Parathyroid adenoma (tissue), 2 donors: Measurements from ENCODE around the gene MTFMT.

ENCODE experiments used
- H2AFZ ChIP-seq: fragments of 300-600 bp; sonication (generic); one replicate; pipeline ENCODE4 v1.7.0; 2017; ENCODE audit warnings: antibody characterized with exemption, mild to moderate bottlenecking
- H3K27ac ChIP-seq: fragments of 300-600 bp; sonication (generic); one replicate; pipeline ENCODE4 v1.7.0; 2017
- H3K27me3 ChIP-seq: fragments of 300-600 bp; sonication (generic); one replicate; pipeline ENCODE4 v1.7.0; 2017; ENCODE audit warnings: low read length; ENCODE audit not compliant: control insufficient read depth, insufficient read depth
- H3K36me3 ChIP-seq: fragments of 300-600 bp; sonication (generic); one replicate; pipeline ENCODE4 v1.7.0; 2017; ENCODE audit warnings: low read length; ENCODE audit not compliant: control insufficient read depth, insufficient read depth
- H3K4me1 ChIP-seq: fragments of 300-600 bp; sonication (generic); one replicate; pipeline ENCODE4 v1.7.0; 2017; ENCODE audit warnings: control low read depth
- H3K4me2 ChIP-seq: fragments of 300-600 bp; sonication (generic); one replicate; pipeline ENCODE4 v1.7.0; 2017; ENCODE audit warnings: low read length
- H3K4me3 ChIP-seq: fragments of 300-600 bp; sonication (generic); one replicate; pipeline ENCODE4 v1.7.0; 2017; ENCODE audit warnings: low read depth, low read length
- H3K79me2 ChIP-seq: fragments of 300-600 bp; sonication (generic); one replicate; pipeline ENCODE4 v1.7.0; 2017; ENCODE audit warnings: control low read depth
- H3K9ac ChIP-seq: fragments of 300-600 bp; sonication (generic); one replicate; pipeline ENCODE4 v1.7.0; 2017; ENCODE audit warnings: mild to moderate bottlenecking
- H3K9me3 ChIP-seq: fragments of 300-600 bp; sonication (generic); one replicate; pipeline ENCODE4 v1.7.0; 2017; ENCODE audit warnings: low read length; ENCODE audit not compliant: control insufficient read depth
- TF ChIP-seq, protein P1 (sequence below): fragments of 300-600 bp; sonication (generic); IDR thresholded peaks from one replicate; pipeline ENCODE4 v1.7.0; 2017; ENCODE audit warnings: antibody characterized with exemption, mild to moderate bottlenecking
- donor health status: primary hyperparathyroidism.

The MTFMT gene

DNA sequence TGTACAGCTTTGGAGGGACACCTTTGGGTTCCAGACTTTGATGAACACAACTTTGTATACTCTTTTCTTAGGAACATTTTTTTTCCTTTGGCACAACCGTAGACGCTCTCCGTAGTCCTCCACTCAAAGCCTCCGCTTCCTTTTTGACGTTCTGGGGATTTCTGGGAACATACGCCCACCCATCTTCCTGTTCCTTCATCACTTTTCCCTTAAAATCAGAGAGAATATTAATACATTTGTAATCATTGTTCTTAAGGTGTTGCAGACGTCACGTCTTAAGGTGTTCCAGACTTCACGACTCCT is 39.3 kb downstream of the MTFMT start:
- Histone ChIP-seq H3K9me3 (no peaks in the 10 kb centered on the region), H3K9ac (peak overlapping the region; percentile 35), H2AFZ (peak overlapping the region; percentile 85), H3K27ac (peak overlapping the region; percentile 81), H3K4me2 (peak overlapping the region; percentile 71), H3K4me3 (peak overlapping the region; percentile 74), H3K4me1 (no peaks in the 10 kb centered on the region), H3K36me3 (no peaks in the 10 kb centered on the region), H3K27me3 (no peaks in the 10 kb centered on the region), H3K79me2 (no peaks in the 10 kb centered on the region)
- TF ChIP-seq, protein P1, sequence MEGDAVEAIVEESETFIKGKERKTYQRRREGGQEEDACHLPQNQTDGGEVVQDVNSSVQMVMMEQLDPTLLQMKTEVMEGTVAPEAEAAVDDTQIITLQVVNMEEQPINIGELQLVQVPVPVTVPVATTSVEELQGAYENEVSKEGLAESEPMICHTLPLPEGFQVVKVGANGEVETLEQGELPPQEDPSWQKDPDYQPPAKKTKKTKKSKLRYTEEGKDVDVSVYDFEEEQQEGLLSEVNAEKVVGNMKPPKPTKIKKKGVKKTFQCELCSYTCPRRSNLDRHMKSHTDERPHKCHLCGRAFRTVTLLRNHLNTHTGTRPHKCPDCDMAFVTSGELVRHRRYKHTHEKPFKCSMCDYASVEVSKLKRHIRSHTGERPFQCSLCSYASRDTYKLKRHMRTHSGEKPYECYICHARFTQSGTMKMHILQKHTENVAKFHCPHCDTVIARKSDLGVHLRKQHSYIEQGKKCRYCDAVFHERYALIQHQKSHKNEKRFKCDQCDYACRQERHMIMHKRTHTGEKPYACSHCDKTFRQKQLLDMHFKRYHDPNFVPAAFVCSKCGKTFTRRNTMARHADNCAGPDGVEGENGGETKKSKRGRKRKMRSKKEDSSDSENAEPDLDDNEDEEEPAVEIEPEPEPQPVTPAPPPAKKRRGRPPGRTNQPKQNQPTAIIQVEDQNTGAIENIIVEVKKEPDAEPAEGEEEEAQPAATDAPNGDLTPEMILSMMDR: no peak

DNA sequence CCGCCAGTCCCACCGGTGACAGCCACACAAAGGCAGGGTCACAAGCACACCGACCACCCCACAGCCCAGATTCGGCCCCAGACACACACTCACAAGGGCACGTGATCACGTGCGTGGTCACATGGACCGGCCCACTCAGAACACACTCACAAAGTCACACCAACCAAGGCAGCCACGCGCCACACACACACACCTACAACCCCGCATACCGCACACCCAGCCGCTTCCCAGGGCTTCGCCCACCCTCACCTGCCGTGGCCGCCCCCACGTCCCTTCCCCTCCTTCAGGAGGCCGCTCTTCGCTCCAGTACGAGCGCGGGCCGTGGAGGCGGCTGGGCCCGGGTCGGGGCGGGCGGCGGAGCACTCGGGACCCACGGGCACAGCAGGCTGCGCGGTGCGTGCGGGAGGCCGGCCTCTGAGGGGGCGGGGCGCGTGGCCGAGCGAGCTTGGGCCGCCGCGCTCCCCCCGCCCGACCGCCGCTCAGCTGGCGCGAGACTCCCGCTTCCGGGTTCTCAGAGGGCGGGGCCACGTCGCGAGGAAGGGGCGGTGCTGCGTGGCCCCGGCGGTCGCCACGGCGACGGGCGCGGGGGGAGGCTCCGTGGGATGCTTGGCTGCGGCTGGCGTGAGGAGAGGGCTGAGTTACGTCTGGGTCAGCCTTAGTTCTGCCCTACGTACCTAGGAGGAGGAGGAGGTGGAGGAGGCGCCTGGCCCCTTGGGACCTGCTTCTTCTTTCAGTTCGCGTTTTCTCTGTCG is 39.8 kb downstream of the MTFMT start, which contains the start of gene SPG21:
SPG21 (minus strand) TSS at position 499 of the 752 bp plus-strand sequence. CDS start 6,345 bp downstream, outside the sequence.
- H3K27me3 ChIP-seq: no peaks in the 10 kb centered on the region
- peak within 1 kb of the TSS; percentile 98 for H3K4me2 ChIP-seq
- peak within 1 kb of the TSS; percentile 81 for H3K27ac ChIP-seq
- H3K4me1 ChIP-seq: no peaks in the 10 kb centered on the region
- H3K9ac ChIP-seq: peak within 1 kb of the TSS; percentile 35
- H3K36me3 ChIP-seq: no peaks in the 10 kb centered on the region
- H2AFZ ChIP-seq: peak within 1 kb of the TSS; percentile 90
- peak within 1 kb of the TSS; percentile 95 for H3K4me3 ChIP-seq
- no peaks in the 10 kb centered on the region for H3K79me2 ChIP-seq
- no peaks in the 10 kb centered on the region for H3K9me3 ChIP-seq
- TF ChIP-seq, protein P1: no peak

DNA sequence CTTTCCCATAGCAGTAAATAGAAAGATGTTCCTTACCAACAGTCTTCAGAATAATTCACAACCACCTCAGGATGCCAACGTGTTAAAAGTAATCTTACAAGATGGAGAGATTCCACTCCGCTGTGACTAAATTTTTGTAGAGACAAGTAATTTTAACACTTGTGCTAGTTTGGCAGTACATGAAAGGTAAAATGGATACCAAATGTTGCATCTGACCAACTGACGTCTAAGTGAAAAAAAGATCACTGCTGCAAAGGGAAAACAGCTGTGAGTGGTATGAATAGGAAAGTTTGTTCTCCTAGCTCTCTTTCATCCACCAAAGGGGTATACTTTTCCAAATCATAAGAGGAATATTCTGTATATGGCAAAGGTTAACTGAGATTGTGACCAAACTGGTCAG is 42.3 kb downstream of the MTFMT start:
- no peaks in the 10 kb centered on the region for H3K9me3 ChIP-seq
- TF ChIP-seq, protein P1: no peak
- no peaks in the 10 kb centered on the region for H3K36me3 ChIP-seq
- H2AFZ ChIP-seq: no peak overlapping the region
- no peak overlapping the region for H3K4me3 ChIP-seq
- no peak overlapping the region for H3K27ac ChIP-seq
- H3K79me2 ChIP-seq: no peaks in the 10 kb centered on the region
- H3K27me3 ChIP-seq: no peaks in the 10 kb centered on the region
- no peaks in the 10 kb centered on the region for H3K4me1 ChIP-seq
- H3K9ac ChIP-seq: no peak overlapping the region
- H3K4me2 ChIP-seq: peak overlapping the region; percentile 14

DNA sequence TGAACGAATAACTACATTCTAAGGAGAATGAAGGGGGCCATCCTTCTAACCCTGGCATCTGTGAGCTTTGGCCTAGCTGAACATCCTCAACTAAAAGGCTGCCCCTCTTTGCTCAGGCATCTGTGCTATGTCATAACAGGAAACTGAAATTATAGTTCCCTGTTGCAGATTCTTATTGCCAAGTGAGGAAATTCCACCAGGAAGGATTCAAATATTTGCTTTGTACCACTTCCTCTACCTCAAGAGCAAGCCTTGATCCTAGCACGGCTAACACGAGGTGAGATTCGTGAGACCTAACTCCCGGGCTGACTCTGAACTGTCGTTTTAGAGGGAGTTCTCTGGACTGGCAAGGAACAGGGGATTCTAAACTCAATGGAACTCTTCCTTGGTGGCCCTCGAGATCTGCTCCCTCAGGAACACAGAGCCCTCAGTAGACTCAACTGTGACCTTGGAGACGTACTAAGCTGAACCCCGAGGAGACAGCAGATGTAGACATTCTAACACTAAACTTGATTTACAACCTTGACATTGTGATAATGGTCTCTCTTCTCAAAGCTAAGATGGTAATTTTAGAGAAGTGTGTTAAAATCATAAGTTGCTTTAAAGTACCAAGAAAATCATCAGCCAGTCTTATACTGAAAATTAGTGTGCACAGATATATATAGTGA is 43.9 kb downstream of the MTFMT start:
- Histone ChIP-seq H3K9me3 (no peaks in the 10 kb centered on the region), H2AFZ (no peak overlapping the region), H3K36me3 (no peaks in the 10 kb centered on the region), H3K4me2 (no peak overlapping the region), H3K27me3 (no peaks in the 10 kb centered on the region), H3K27ac (no peak overlapping the region), H3K9ac (no peak overlapping the region), H3K79me2 (no peaks in the 10 kb centered on the region), H3K4me1 (no peaks in the 10 kb centered on the region), H3K4me3 (no peak overlapping the region)
- TF ChIP-seq, protein P1: no peak
